BJ (cell line): Measurements from ENCODE around the gene ITGA11. TPM values are rescaled to one million over a fixed set of nuclear protein-coding genes. Genes with fewer than 3 reads are reported as not detected.

Source experiments
- CTCF ChIA-PET: fragments of 350-600 bp; formaldehyde crosslinking; extraction: SDS; loops from one replicate; lab custom pipeline; 2021; ENCODE audit warnings: antibody characterized with exemption, inconsistent platforms; lab: Yijun Ruan, JAX
- POLR2A ChIA-PET: fragments of 300-600 bp; sonication (Branson Sonifier 250); formaldehyde crosslinking; extraction: SDS; loops from one replicate; lab custom pipeline; 2021; ENCODE audit warnings: antibody characterized with exemption; lab: Charles Lee
- DNase-seq: peaks from one replicate; pipeline ENCODE4 v3.0.0-alpha.2; 2011; ENCODE audit warnings: low read depth
- H3K27me3 ChIP-seq: 2 replicates; pipeline ENCODE4 v1.6.0; 2011; ENCODE audit warnings: low read length; ENCODE audit not compliant: control insufficient read depth, insufficient read depth
- H3K36me3 ChIP-seq: 2 replicates; pipeline ENCODE4 v1.5.1; 2011; ENCODE audit warnings: low read length; ENCODE audit not compliant: control insufficient read depth, insufficient read depth
- H3K4me3 ChIP-seq: 2 replicates; pipeline ENCODE4 v1.5.1; 2011; ENCODE audit warnings: low read depth, mild to moderate bottlenecking, control low read depth, low read length
- polyA plus RNA-seq: library from polyadenylated mRNA; depleted of rRNA; stranded (reverse); fragments of >200 nt; gene quantifications from 2 replicates; pipeline ENCODE4 v1.2.3, GENCODE V29; 2011
- TF ChIP-seq, protein P1 (sequence below): IDR thresholded peaks from 2 replicates; pipeline ENCODE4 v1.5.1; 2011; ENCODE audit warnings: low read depth, mild to moderate bottlenecking, control low read depth, inconsistent platforms, low read length, moderate library complexity; ENCODE audit not compliant: insufficient read depth

ITGA11 gene
- polyA plus RNA-seq, 1 experiment, result 72.7 TPM

DNA sequence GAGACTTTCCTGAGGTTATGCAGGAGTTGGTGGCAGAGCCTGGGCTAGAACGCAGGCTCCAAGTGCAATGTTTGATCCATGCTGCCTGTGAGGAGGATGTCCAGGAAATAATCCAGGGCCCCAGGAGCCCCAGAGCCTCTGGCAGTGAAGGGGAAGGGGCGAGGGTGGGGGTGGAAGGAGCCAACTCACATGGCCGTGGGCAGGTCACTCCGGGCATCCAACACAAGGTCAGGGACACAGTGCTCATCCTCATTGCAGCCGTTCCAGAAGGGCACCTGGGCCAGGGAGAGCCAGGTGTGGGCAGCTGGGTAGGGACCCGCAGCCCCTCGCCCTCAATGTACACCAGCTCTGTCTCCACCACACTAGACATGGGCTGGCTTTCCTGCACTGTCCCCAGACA lies 110.7 kb downstream of the ITGA11 start:
- TF ChIP-seq, protein P1, sequence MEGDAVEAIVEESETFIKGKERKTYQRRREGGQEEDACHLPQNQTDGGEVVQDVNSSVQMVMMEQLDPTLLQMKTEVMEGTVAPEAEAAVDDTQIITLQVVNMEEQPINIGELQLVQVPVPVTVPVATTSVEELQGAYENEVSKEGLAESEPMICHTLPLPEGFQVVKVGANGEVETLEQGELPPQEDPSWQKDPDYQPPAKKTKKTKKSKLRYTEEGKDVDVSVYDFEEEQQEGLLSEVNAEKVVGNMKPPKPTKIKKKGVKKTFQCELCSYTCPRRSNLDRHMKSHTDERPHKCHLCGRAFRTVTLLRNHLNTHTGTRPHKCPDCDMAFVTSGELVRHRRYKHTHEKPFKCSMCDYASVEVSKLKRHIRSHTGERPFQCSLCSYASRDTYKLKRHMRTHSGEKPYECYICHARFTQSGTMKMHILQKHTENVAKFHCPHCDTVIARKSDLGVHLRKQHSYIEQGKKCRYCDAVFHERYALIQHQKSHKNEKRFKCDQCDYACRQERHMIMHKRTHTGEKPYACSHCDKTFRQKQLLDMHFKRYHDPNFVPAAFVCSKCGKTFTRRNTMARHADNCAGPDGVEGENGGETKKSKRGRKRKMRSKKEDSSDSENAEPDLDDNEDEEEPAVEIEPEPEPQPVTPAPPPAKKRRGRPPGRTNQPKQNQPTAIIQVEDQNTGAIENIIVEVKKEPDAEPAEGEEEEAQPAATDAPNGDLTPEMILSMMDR, result no peak
- no peak for DNase-seq
- CTCF ChIA-PET, result interaction anchor here (1.4 to 2.3 kb wide), 2 partner anchors 14 kb away, joined by 7 to 8 read pairs; no protein-coding TSS in a partner anchor
- peaks cover 2% of the 10 kb centered on the region; the same call in 1 of the 2 replicates for H3K27me3 ChIP-seq
- POLR2A ChIA-PET, result no interaction called here
- peaks cover 2% of the 10 kb centered on the region for H3K36me3 ChIP-seq
- no peak overlapping the region for H3K4me3 ChIP-seq

DNA sequence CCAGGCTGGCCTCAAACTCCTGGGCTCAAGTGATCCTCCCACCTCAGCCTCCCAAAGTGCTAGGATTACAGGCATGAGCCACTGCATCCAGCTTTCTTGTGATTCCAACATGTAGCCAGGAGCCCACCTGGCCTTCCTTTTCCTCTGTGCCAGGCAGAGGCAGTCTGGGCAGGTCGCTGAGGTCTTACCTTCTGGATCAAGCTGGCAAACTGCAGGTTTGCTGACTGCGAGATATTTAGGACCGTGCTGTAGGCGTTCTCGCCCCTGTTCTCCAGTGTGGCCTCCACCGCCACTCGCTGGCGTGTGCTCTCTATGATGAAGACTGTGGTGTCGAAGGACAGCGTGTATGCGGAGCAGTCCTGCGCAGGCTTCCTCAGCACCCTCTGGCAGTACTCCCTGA lies 112.0 kb downstream of the ITGA11 start:
- no peak for DNase-seq
- Histone ChIP-seq H3K27me3 (peaks cover 2% of the 10 kb centered on the region; the same call in 1 of the 2 replicates), H3K36me3 (no peaks in the 10 kb centered on the region; the same call in none of the 2 replicates), H3K4me3 (no peak overlapping the region)
- POLR2A ChIA-PET, result no interaction called here
- TF ChIP-seq, protein P1, result no peak
- CTCF ChIA-PET, result interaction anchor here (1.1 to 2.3 kb wide), 2 partner anchors 13 to 15 kb away, joined by 3 to 8 read pairs; no protein-coding TSS in a partner anchor

DNA sequence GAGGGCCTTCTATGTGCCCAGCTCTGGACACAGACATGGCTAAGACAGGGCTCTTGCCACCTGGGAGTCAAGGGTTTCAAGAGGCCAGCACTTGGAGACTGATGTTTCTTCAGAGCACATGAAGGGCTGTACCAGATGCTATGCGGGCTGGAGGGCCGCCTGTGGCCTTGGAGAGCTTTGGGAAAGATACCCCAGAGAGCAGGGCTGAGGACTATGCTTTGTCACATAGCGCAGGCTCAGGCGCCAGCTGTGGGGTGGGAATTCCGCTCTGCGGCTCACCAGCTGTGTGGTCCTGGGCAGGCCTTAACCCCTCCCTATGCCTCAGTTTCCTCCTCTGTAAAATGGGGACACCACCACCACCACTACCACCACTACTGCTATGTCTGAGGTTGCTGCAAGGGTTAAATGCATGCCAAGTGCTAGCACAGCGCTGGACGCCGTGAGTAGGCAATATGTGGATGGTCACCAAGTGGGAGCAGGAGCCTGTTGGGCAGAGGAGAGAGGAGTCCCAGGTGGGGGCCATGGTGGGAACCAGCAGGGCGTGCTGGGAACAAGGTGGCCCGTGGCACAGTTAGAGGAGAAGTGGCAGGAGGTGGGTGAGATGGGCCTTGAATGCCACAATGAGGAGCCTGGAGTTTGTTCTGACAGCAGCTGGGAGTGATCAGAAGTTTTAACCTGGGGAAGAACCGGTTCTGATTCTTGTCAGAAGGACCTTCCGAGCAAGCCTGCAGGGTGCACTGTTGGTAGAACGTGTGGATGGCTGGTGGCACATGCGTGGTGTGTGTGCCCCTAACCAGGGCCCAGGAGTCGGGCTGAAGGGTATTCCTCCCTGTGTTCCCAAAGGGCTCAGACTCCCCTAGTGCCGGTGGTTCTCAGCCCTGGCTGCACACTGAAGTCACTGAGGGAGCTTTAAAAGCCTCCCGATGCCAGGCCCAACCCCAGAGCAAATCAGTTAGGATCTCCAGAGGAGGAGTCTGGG lies 112.7 kb downstream of the ITGA11 start:
- Histone ChIP-seq H3K4me3 (no peak overlapping the region), H3K27me3 (peaks cover 2% of the 10 kb centered on the region; the same call in 1 of the 2 replicates), H3K36me3 (no peaks in the 10 kb centered on the region; the same call in none of the 2 replicates)
- ChIA-PET POLR2A (no interaction called here), CTCF (interaction anchor here (0.5 to 2.3 kb wide), 2 partner anchors 12 to 60 kb away, joined by 3 to 8 read pairs; no protein-coding TSS in a partner anchor)
- TF ChIP-seq, protein P1, result no peak
- DNase-seq, result no peak

DNA sequence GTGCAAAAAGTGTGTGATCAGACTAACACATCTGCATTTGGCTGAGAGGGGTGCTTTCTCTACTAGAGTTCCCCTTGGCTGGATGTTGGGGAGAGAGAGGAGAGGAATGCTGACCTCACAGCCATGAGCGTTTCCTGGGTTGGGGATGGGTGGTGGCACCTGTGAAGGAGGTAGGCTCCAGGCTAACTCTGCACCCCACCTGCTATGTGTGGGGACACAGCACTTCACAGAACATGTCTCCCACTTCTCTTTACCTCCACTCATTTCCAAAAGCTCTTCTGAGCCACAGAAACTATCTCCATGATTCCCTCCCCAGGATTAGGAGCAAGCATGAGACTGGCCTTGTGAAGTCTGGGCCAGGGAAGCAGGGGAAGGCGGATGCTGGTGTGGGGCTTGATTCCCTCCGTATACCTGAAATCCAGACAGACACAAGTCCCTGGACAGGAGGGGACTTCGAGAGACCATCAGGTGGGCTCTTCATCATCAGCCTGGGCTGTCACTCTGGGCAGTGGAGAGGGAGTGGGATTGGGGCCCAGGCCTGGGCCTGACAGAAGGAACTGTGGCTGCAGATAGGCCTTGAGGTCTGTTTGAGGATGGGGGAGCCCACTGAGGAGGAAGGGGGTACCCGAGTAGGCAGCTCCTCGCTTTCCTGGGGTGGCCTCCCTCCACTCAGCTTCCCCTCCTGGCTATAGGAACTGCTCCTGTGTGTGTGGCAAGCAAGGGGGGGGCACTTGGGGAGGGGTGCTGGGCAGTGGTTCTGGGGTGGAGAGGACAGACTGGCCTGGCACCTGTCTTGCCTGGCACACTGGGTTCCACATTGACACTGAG lies 113.7 kb downstream of the ITGA11 start:
- ChIA-PET CTCF (no interaction called here), POLR2A (no interaction called here)
- H3K36me3 ChIP-seq, result peaks cover 1% of the 10 kb centered on the region; the same call in 1 of the 2 replicates

More for the DNA sequence above, 113.7 kb downstream of the ITGA11 start:
- TF ChIP-seq, protein P1, result no peak
- no peak overlapping the region for H3K4me3 ChIP-seq
- DNase-seq, result no peak
- H3K27me3 ChIP-seq, result no peaks in the 10 kb centered on the region; the same call in 1 of the 2 replicates
